Caco-2 (cell line): ENCODE data around the gene VENTX. TPM values are rescaled to one million over a fixed set of nuclear protein-coding genes. Genes with fewer than 3 reads are reported as not detected.

Experiments used
- BruUV-seq: library from RNA; stranded (reverse); fragments of 400-500 nt; replicated peaks from 2 replicates; lab custom pipeline; 2021; lab: Mats Ljungman, UMichigan
- CTCF ChIA-PET: fragments of 300-600 bp; sonication (Branson Sonifier 250); formaldehyde crosslinking; loops from one replicate; lab custom pipeline; 2022; ENCODE audit warnings: antibody characterized with exemption; lab: Charles Lee
- POLR2A ChIA-PET: fragments of 300-600 bp; sonication (Branson Sonifier 250); formaldehyde crosslinking; loops from one replicate; lab custom pipeline; 2022; ENCODE audit warnings: antibody characterized with exemption; lab: Charles Lee
- DNase-seq, 2 experiments: peaks; one replicate each; pipeline versions ENCODE4 v3.0.0 to v3.0.0-alpha.2; 2020 to 2022
- H3K27me3 ChIP-seq: replicated peaks from 2 replicates; pipeline ENCODE4 v1.6.0; 2011; ENCODE audit warnings: low read length; ENCODE audit not compliant: control insufficient read depth, insufficient read depth
- H3K36me3 ChIP-seq: 2 replicates; pipeline ENCODE4 v1.5.1; 2011; ENCODE audit warnings: low read length; ENCODE audit not compliant: control insufficient read depth, insufficient read depth
- H3K4me1 ChIP-seq: fragments of 250-450 bp; sonication (Bioruptor Pico); 2 replicates; pipeline ENCODE4 v1.5.1; 2020; ENCODE audit warnings: mild to moderate bottlenecking
- H3K4me3 ChIP-seq: 2 replicates; pipeline ENCODE4 v1.5.1; 2011; ENCODE audit warnings: low read depth, mild to moderate bottlenecking, control low read depth, low read length
- H3K9me3 ChIP-seq: fragments of 250-450 bp; sonication (Bioruptor Pico); 2 replicates; pipeline ENCODE4 v1.5.1; 2020; ENCODE audit warnings: mild to moderate bottlenecking, moderate library complexity
- H3K27ac Mint-ChIP-seq: one replicate; pipeline ENCODE4 v1.8.0; 2022; ENCODE audit warnings: mixed read lengths; ENCODE audit not compliant: unreplicated experiment
- H3K27me3 Mint-ChIP-seq: one replicate; pipeline ENCODE4 v1.8.0; 2022; ENCODE audit warnings: mixed read lengths; ENCODE audit not compliant: insufficient read depth, unreplicated experiment
- H3K36me3 Mint-ChIP-seq: one replicate; pipeline ENCODE4 v1.8.0; 2022; ENCODE audit warnings: mild to moderate bottlenecking, mixed read lengths; ENCODE audit not compliant: insufficient read depth, unreplicated experiment
- H3K4me1 Mint-ChIP-seq: one replicate; pipeline ENCODE4 v1.8.0; 2022; ENCODE audit warnings: low read depth, mixed read lengths; ENCODE audit not compliant: unreplicated experiment
- H3K4me3 Mint-ChIP-seq: one replicate; pipeline ENCODE4 v1.8.0; 2022; ENCODE audit warnings: mild to moderate bottlenecking, moderate library complexity, mixed read lengths; ENCODE audit not compliant: unreplicated experiment
- H3K9me3 Mint-ChIP-seq: one replicate; pipeline ENCODE4 v1.8.0; 2022; ENCODE audit warnings: mixed read lengths; ENCODE audit not compliant: unreplicated experiment
- CTCF ChIP-seq, 2 experiments: fragments of 200-600 bp in 1 of 2; IDR thresholded peaks; 1 replicate in 1 of 2; 2 replicates in 1 of 2; pipeline versions ENCODE4 v1.5.1 to v1.8.0; 2011 to 2022; ENCODE audit warnings: antibody characterized with exemption in 1 of 2, control low read depth in 1 of 2, inconsistent platforms in 1 of 2, low read depth in 1 of 2, low read length in 1 of 2, mild to moderate bottlenecking in 1 of 2, moderate library complexity in 1 of 2; ENCODE audit not compliant: insufficient read depth in 1 of 2, severe bottlenecking in 1 of 2, unreplicated experiment in 1 of 2
- intact Hi-C: fragments of 100-400 bp; cut with micrococcal nuclease; formaldehyde crosslinking; loops from one replicate; pipeline ENCODE4 v1.10.0; 2022; ENCODE audit not compliant: unreplicated experiment
- total RNA-seq: library from RNA; stranded (reverse); gene quantifications from 2 replicates; pipeline ENCODE4 v1.2.3, GENCODE V29; 2022

VENTX gene
- total RNA-seq, 1 experiment from 2014 or later = not detected

- H3K9me3 Mint-ChIP-seq = no peaks in the 10 kb centered on the region
- H3K4me3 Mint-ChIP-seq = no peak overlapping the region
- H3K27me3 Mint-ChIP-seq = peaks cover 15% of the 10 kb centered on the region
- no peak for TF ChIP-seq CTCF (IDR thresholded peaks at IDR 0.05; ENCODE audit: insufficient read depth in 1 of 2, low read depth in 1 of 2, low read length in 1 of 2, severe bottlenecking in 1 of 2, unreplicated experiment in 1 of 2)
- H3K36me3 ChIP-seq = no peaks in the 10 kb centered on the region
- BruUV-seq = no TSS peak
- peaks cover 5% of the 10 kb centered on the region; the same call in 1 of the 2 replicates for H3K9me3 ChIP-seq
- DNase-seq = no peak
- intact Hi-C loops = no loop called here
- POLR2A ChIA-PET = no interaction called here
- H3K4me3 ChIP-seq = no peak overlapping the region
- no peaks in the 10 kb centered on the region for H3K4me1 Mint-ChIP-seq
- no peak overlapping the region for H3K27ac Mint-ChIP-seq
- CTCF ChIA-PET = no interaction called here
- H3K4me1 ChIP-seq = no peaks in the 10 kb centered on the region
- peaks cover 5% of the 10 kb centered on the region for H3K36me3 Mint-ChIP-seq
- peaks cover 3% of the 10 kb centered on the region; the same call in 1 of the 2 replicates for H3K27me3 ChIP-seq
These were observed 26.4 kb upstream of the VENTX start for GRCh38 chr10:133211141-133211830.

- no peak overlapping the region for H3K4me3 ChIP-seq
- no peaks in the 10 kb centered on the region for H3K4me1 Mint-ChIP-seq
- no peaks in the 10 kb centered on the region for H3K9me3 Mint-ChIP-seq
- peaks cover 3% of the 10 kb centered on the region; the same call in 1 of the 2 replicates for H3K27me3 ChIP-seq
- peaks cover 20% of the 10 kb centered on the region for H3K27me3 Mint-ChIP-seq
- H3K27ac Mint-ChIP-seq = no peak overlapping the region
- CTCF ChIA-PET = no interaction called here
- no peak overlapping the region for H3K4me3 Mint-ChIP-seq
- H3K36me3 Mint-ChIP-seq = peaks cover 5% of the 10 kb centered on the region
- H3K9me3 ChIP-seq = peaks cover 5% of the 10 kb centered on the region; the same call in 1 of the 2 replicates
- H3K4me1 ChIP-seq = no peaks in the 10 kb centered on the region
- POLR2A ChIA-PET = no interaction called here
- BruUV-seq = no TSS peak
- no peak for TF ChIP-seq CTCF (IDR thresholded peaks at IDR 0.05; ENCODE audit: insufficient read depth in 1 of 2, low read depth in 1 of 2, low read length in 1 of 2, severe bottlenecking in 1 of 2, unreplicated experiment in 1 of 2)
- H3K36me3 ChIP-seq = no peaks in the 10 kb centered on the region
- no peak for DNase-seq
- intact Hi-C loops = no loop called here
These were observed 25.4 kb upstream of the VENTX start for GRCh38 chr10:133211959-133212852.

- ChIA-PET POLR2A (no interaction called here), CTCF (no interaction called here)
- Histone ChIP-seq H3K36me3 (no peaks in the 10 kb centered on the region), H3K4me3 (no peak overlapping the region), H3K4me1 (no peaks in the 10 kb centered on the region), H3K9me3 (peaks cover 5% of the 10 kb centered on the region; the same call in 1 of the 2 replicates), H3K27me3 (peaks cover 3% of the 10 kb centered on the region; the same call in 1 of the 2 replicates)
- Mint-ChIP-seq H3K4me1 (no peaks in the 10 kb centered on the region), H3K36me3 (peaks cover 5% of the 10 kb centered on the region), H3K27me3 (peaks cover 20% of the 10 kb centered on the region), H3K4me3 (no peak overlapping the region), H3K9me3 (no peaks in the 10 kb centered on the region), H3K27ac (no peak overlapping the region)
- BruUV-seq = no TSS peak
- intact Hi-C loops = no loop called here
- no peak for DNase-seq
- no peak for TF ChIP-seq CTCF (IDR thresholded peaks at IDR 0.05; ENCODE audit: insufficient read depth in 1 of 2, low read depth in 1 of 2, low read length in 1 of 2, severe bottlenecking in 1 of 2, unreplicated experiment in 1 of 2)
These were observed 24.7 kb upstream of the VENTX start for GRCh38 chr10:133212853-133213494.
